WTC11 (cell line): ENCODE data around the gene FGF8. TPM values are rescaled to one million over a fixed set of nuclear protein-coding genes. Genes with fewer than 3 reads are reported as not detected.

Experiments
- ATF1 ChIP-seq: sonication (generic); formaldehyde crosslinking; IDR thresholded peaks from 2 replicates; pipeline ENCODE4 v1.8.1; 2023; ENCODE audit warnings: mild to moderate bottlenecking, moderate library complexity, missing genetic modification reagents
- ELF4 ChIP-seq: sonication (generic); formaldehyde crosslinking; IDR thresholded peaks from 2 replicates; pipeline ENCODE4 v1.8.1; 2022; ENCODE audit warnings: low read depth, mild to moderate bottlenecking, moderate library complexity, missing genetic modification reagents
- EMX1 ChIP-seq: fragments of 250-450 bp; sonication (Bioruptor Pico); IDR thresholded peaks from 2 replicates; pipeline ENCODE4 v1.8.0; 2021; ENCODE audit warnings: mild to moderate bottlenecking
- ESRRA ChIP-seq: sonication (generic); formaldehyde crosslinking; IDR thresholded peaks from 2 replicates; pipeline ENCODE4 v1.8.1; 2022; ENCODE audit warnings: mild to moderate bottlenecking, missing genetic modification reagents, borderline replicate concordance
- FOXP1 ChIP-seq: sonication (generic); formaldehyde crosslinking; IDR thresholded peaks from 2 replicates; pipeline ENCODE4 v1.8.0; 2022; ENCODE audit warnings: missing genetic modification reagents, mild to moderate bottlenecking, moderate library complexity, borderline replicate concordance
- IRF2 ChIP-seq: sonication (generic); formaldehyde crosslinking; IDR thresholded peaks from 2 replicates; pipeline ENCODE4 v1.8.0; 2022; ENCODE audit warnings: low read depth, missing genetic modification reagents, borderline replicate concordance
- JAZF1 ChIP-seq: fragments of 250-450 bp; sonication (Bioruptor Pico); IDR thresholded peaks from 2 replicates; pipeline ENCODE4 v1.9.0; 2021; ENCODE audit warnings: moderate library complexity, mild to moderate bottlenecking, inconsistent platforms
- MXD4 ChIP-seq: fragments of 250-450 bp; sonication (Bioruptor Pico); IDR thresholded peaks from 2 replicates; pipeline ENCODE4 v1.8.0; 2021; ENCODE audit warnings: mild to moderate bottlenecking, moderate library complexity, borderline replicate concordance
- MYBL2 ChIP-seq: sonication (generic); formaldehyde crosslinking; IDR thresholded peaks from 2 replicates; pipeline ENCODE4 v1.8.1; 2023; ENCODE audit warnings: mild to moderate bottlenecking, moderate library complexity, missing genetic modification reagents
- RELA ChIP-seq: sonication (generic); formaldehyde crosslinking; IDR thresholded peaks from 2 replicates; pipeline ENCODE4 v1.8.1; 2022; ENCODE audit warnings: missing genetic modification reagents, mild to moderate bottlenecking, borderline replicate concordance
- RORB ChIP-seq: fragments of 250-450 bp; sonication (Bioruptor Pico); IDR thresholded peaks from 2 replicates; pipeline ENCODE4 v1.9.0; 2021; ENCODE audit warnings: mild to moderate bottlenecking
- TEAD4 ChIP-seq: sonication (generic); formaldehyde crosslinking; IDR thresholded peaks from 2 replicates; pipeline ENCODE4 v1.8.0; 2022; ENCODE audit warnings: mild to moderate bottlenecking, missing genetic modification reagents
- TP53 ChIP-seq: sonication (generic); formaldehyde crosslinking; IDR thresholded peaks from 2 replicates; pipeline ENCODE4 v1.8.1; 2023; ENCODE audit warnings: mild to moderate bottlenecking, missing genetic modification reagents
- ZNF232 ChIP-seq: sonication (generic); formaldehyde crosslinking; IDR thresholded peaks from 2 replicates; pipeline ENCODE4 v1.8.0; 2022; ENCODE audit warnings: mild to moderate bottlenecking, missing genetic modification reagents
- ZNF317 ChIP-seq: sonication (generic); formaldehyde crosslinking; IDR thresholded peaks from 2 replicates; pipeline ENCODE4 v1.8.1; 2023; ENCODE audit warnings: low read depth, mild to moderate bottlenecking, moderate library complexity, missing genetic modification reagents, borderline replicate concordance
- total RNA-seq: library from RNA; stranded (reverse); gene quantifications from 3 replicates; pipeline ENCODE4 v1.2.3, GENCODE V29; 2021
- TF ChIP-seq, protein P1 (sequence below): fragments of 250-450 bp; sonication (Bioruptor Pico); IDR thresholded peaks from 2 replicates; pipeline ENCODE4 v1.9.0; 2021; ENCODE audit warnings: moderate library complexity, mild to moderate bottlenecking, inconsistent platforms, borderline replicate concordance
- TF ChIP-seq, protein P2 (sequence below): sonication (generic); formaldehyde crosslinking; IDR thresholded peaks from 2 replicates; pipeline ENCODE4 v1.8.0; 2022; ENCODE audit warnings: mild to moderate bottlenecking, missing genetic modification reagents
- TF ChIP-seq, protein P3 (sequence below): fragments of 250-450 bp; sonication (Bioruptor Pico); conservative IDR thresholded peaks from 2 replicates; pipeline ENCODE4 v1.9.0; 2021; ENCODE audit warnings: mild to moderate bottlenecking
- TF ChIP-seq, protein P4 (sequence below): sonication (generic); formaldehyde crosslinking; IDR thresholded peaks from 2 replicates; pipeline ENCODE4 v1.8.0; 2022; ENCODE audit warnings: mild to moderate bottlenecking, missing genetic modification reagents
- TF ChIP-seq, protein P5 (sequence below): sonication (generic); formaldehyde crosslinking; IDR thresholded peaks from 2 replicates; pipeline ENCODE4 v1.8.1; 2023; ENCODE audit warnings: mild to moderate bottlenecking, missing genetic modification reagents, borderline replicate concordance
- TF ChIP-seq, protein P6 (sequence below): sonication (generic); formaldehyde crosslinking; IDR thresholded peaks from 2 replicates; pipeline ENCODE4 v1.8.1; 2023; ENCODE audit warnings: mild to moderate bottlenecking, missing genetic modification reagents
- TF ChIP-seq, protein P7 (sequence below): sonication (generic); formaldehyde crosslinking; conservative IDR thresholded peaks from 2 replicates; pipeline ENCODE4 v1.8.1; 2023; ENCODE audit warnings: mild to moderate bottlenecking, low read depth, missing genetic modification reagents, moderate library complexity
- TF ChIP-seq, protein P8 (sequence below): sonication (generic); formaldehyde crosslinking; conservative IDR thresholded peaks from 2 replicates; pipeline ENCODE4 v1.8.1; 2022; ENCODE audit warnings: mild to moderate bottlenecking, missing genetic modification reagents

FGF8 gene
- total RNA-seq, 1 experiment from 2014 or later, result 28.9 TPM

DNA sequence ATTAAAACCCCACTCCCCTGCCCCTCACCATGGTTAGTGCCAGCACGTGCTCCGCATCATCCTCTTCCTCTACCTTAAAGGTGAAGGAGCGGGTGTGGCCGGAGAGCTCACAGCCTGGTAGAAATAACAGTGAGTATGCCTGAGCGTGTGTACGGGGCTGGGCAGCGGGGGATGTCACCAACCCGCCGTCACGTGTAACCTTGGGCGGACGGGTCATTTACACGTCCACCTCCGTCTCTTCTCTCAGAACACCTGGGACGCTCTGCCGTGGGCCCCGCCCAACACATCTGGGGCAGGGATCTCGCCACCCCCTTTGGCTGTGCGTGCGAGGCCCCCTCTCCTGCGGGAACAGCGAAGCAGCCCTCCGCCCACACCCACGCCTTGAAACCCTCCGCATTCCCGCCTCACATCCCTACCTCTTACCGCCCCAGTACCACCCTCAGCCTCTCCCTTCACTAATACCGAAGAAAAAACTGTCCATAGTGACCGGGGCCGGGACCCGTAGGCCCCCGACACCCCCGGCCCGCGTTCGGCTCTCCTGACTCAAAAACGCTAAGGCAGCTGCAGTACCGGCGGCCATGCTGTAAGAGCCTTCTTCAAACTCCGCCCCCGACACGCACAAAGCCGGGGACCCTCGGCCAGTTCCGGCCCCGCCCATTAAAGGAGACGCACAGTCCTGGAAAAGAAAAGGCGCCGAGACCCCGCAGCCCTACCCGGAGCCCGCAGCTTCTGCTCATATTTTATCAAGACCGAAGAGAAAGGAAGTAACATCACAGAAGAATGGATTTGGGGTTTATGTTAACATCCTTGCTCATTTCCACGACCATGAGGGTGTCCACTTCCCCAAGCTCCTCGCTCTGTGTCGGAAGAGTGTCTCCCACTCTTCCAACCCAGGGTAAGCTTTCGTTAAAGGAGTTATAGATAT is 7.2 kb upstream of the FGF8 start, which contains the start of gene NPM3 (continued):
- TF ChIP-seq MYBL2 (CRISPR knock-in tag) (no peak), EMX1 (peak; percentile 38), RORB (CRISPR knock-in tag) (peak; percentile 25; the same call in 1 of the 2 replicates), RELA (CRISPR knock-in tag) (no peak), ZNF232 (no peak), JAZF1 (CRISPR knock-in tag) (no peak), ATF1 (CRISPR knock-in tag) (no peak), TEAD4 (CRISPR knock-in tag) (no peak), IRF2 (CRISPR knock-in tag) (no peak), ZNF317 (no peak), ESRRA (CRISPR knock-in tag) (no peak), TP53 (CRISPR knock-in tag) (no peak), MXD4 (no peak), ELF4 (CRISPR knock-in tag) (no peak), FOXP1 (no peak; the same call in 1 of the 2 replicates)
- TF ChIP-seq, protein P1, sequence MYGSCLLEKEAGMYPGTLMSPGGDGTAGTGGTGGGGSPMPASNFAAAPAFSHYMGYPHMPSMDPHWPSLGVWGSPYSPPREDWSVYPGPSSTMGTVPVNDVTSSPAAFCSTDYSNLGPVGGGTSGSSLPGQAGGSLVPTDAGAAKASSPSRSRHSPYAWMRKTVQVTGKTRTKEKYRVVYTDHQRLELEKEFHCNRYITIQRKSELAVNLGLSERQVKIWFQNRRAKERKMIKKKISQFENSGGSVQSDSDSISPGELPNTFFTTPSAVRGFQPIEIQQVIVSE (CRISPR knock-in tag), result no peak; the same call in 1 of the 2 replicates
- TF ChIP-seq, protein P2, sequence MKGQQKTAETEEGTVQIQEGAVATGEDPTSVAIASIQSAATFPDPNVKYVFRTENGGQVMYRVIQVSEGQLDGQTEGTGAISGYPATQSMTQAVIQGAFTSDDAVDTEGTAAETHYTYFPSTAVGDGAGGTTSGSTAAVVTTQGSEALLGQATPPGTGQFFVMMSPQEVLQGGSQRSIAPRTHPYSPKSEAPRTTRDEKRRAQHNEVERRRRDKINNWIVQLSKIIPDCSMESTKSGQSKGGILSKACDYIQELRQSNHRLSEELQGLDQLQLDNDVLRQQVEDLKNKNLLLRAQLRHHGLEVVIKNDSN, result 0 out of 2 replicates have a peak, but pooled peaks have one; percentile 25
- TF ChIP-seq, protein P3, sequence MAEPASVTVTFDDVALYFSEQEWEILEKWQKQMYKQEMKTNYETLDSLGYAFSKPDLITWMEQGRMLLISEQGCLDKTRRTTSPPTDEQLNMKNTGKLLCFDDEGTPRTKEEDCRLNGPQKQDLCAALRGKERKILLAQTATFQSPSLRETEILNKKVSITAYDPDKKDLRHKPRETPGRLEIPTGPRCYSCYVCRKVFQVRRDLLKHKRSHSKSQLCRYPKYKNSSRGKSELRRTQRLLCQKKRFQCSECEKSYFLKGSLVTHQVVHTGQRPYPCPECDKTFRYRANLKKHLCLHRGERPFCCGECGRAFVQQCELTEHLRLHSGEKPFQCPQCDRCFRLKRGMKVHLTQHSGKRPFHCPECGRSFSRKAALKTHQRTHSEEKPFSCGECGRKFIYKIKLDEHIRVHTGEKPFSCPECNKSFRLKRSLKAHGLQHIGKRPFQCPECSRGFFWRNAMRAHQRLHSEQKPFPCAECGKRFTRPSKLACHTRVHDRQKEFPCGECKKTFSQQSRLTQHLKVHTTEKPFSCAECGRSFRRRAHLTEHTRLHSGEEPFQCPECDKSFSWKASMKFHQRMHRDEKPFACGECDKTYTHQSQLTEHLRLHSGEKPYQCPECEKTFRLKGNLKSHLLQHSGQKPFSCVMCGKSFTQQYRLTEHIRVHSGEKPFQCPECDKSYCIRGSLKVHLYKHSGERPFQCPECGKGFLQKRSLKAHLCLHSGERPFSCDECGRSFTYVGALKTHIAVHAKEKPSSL (CRISPR knock-in tag), result no peak
- TF ChIP-seq, protein P4, sequence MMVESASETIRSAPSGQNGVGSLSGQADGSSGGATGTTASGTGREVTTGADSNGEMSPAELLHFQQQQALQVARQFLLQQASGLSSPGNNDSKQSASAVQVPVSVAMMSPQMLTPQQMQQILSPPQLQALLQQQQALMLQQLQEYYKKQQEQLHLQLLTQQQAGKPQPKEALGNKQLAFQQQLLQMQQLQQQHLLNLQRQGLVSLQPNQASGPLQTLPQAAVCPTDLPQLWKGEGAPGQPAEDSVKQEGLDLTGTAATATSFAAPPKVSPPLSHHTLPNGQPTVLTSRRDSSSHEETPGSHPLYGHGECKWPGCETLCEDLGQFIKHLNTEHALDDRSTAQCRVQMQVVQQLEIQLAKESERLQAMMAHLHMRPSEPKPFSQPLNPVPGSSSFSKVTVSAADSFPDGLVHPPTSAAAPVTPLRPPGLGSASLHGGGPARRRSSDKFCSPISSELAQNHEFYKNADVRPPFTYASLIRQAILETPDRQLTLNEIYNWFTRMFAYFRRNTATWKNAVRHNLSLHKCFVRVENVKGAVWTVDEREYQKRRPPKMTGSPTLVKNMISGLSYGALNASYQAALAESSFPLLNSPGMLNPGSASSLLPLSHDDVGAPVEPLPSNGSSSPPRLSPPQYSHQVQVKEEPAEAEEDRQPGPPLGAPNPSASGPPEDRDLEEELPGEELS, result no peak
- TF ChIP-seq, protein P5, sequence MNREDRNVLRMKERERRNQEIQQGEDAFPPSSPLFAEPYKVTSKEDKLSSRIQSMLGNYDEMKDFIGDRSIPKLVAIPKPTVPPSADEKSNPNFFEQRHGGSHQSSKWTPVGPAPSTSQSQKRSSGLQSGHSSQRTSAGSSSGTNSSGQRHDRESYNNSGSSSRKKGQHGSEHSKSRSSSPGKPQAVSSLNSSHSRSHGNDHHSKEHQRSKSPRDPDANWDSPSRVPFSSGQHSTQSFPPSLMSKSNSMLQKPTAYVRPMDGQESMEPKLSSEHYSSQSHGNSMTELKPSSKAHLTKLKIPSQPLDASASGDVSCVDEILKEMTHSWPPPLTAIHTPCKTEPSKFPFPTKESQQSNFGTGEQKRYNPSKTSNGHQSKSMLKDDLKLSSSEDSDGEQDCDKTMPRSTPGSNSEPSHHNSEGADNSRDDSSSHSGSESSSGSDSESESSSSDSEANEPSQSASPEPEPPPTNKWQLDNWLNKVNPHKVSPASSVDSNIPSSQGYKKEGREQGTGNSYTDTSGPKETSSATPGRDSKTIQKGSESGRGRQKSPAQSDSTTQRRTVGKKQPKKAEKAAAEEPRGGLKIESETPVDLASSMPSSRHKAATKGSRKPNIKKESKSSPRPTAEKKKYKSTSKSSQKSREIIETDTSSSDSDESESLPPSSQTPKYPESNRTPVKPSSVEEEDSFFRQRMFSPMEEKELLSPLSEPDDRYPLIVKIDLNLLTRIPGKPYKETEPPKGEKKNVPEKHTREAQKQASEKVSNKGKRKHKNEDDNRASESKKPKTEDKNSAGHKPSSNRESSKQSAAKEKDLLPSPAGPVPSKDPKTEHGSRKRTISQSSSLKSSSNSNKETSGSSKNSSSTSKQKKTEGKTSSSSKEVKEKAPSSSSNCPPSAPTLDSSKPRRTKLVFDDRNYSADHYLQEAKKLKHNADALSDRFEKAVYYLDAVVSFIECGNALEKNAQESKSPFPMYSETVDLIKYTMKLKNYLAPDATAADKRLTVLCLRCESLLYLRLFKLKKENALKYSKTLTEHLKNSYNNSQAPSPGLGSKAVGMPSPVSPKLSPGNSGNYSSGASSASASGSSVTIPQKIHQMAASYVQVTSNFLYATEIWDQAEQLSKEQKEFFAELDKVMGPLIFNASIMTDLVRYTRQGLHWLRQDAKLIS (CRISPR knock-in tag), result no peak
- TF ChIP-seq, protein P6, sequence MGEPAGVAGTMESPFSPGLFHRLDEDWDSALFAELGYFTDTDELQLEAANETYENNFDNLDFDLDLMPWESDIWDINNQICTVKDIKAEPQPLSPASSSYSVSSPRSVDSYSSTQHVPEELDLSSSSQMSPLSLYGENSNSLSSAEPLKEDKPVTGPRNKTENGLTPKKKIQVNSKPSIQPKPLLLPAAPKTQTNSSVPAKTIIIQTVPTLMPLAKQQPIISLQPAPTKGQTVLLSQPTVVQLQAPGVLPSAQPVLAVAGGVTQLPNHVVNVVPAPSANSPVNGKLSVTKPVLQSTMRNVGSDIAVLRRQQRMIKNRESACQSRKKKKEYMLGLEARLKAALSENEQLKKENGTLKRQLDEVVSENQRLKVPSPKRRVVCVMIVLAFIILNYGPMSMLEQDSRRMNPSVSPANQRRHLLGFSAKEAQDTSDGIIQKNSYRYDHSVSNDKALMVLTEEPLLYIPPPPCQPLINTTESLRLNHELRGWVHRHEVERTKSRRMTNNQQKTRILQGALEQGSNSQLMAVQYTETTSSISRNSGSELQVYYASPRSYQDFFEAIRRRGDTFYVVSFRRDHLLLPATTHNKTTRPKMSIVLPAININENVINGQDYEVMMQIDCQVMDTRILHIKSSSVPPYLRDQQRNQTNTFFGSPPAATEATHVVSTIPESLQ, result no peak
- TF ChIP-seq, protein P7, sequence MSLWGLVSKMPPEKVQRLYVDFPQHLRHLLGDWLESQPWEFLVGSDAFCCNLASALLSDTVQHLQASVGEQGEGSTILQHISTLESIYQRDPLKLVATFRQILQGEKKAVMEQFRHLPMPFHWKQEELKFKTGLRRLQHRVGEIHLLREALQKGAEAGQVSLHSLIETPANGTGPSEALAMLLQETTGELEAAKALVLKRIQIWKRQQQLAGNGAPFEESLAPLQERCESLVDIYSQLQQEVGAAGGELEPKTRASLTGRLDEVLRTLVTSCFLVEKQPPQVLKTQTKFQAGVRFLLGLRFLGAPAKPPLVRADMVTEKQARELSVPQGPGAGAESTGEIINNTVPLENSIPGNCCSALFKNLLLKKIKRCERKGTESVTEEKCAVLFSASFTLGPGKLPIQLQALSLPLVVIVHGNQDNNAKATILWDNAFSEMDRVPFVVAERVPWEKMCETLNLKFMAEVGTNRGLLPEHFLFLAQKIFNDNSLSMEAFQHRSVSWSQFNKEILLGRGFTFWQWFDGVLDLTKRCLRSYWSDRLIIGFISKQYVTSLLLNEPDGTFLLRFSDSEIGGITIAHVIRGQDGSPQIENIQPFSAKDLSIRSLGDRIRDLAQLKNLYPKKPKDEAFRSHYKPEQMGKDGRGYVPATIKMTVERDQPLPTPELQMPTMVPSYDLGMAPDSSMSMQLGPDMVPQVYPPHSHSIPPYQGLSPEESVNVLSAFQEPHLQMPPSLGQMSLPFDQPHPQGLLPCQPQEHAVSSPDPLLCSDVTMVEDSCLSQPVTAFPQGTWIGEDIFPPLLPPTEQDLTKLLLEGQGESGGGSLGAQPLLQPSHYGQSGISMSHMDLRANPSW (CRISPR knock-in tag), result no peak
- TF ChIP-seq, protein P8, sequence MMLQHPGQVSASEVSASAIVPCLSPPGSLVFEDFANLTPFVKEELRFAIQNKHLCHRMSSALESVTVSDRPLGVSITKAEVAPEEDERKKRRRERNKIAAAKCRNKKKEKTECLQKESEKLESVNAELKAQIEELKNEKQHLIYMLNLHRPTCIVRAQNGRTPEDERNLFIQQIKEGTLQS (CRISPR knock-in tag), result no peak
